ENCODE measurements around the gene TSPEAR.
"Not testable (repeated sequence)": the region's sequence is repeated elsewhere in the genome, so short reads cannot be mapped to it uniquely, and the experiment has no call there.

The TSPEAR gene

GRCh38 chr21:44507673-44508425, 203.5 kb downstream of the TSPEAR start:
- Histone ChIP-seq H3K27ac (no peak overlapping the region), H3K27me3 (no peaks in the 10 kb centered on the region), H3K4me2 (peak overlapping the region in 8 of 11 experiments; percentile 31 to 67 (median 48); a peak in 11 of 22 replicates), H3K9ac (peak overlapping the region in 1 of 11 experiments; percentile 42; a peak in 2 of 22 replicates), H4K20me1 (peaks cover 0 to 21% (median 0%) of the 10 kb centered on the region in 11 experiments; a peak in 2 of 22 replicates), H3K4me3 (no peak overlapping the region), H3K36me3 (peaks cover 0 to 28% (median 6%) of the 10 kb centered on the region in 11 experiments; a peak in 9 of 22 replicates), H3K4me1 (peaks cover 40 to 60% (median 53%) of the 10 kb centered on the region in 10 experiments), H3K9me3 (replicated peaks in 1 of 11) (no peaks in the 10 kb centered on the region)
- TF ChIP-seq Cebpa-rat (IDR thresholded peaks at IDR 0.05): no peak

DNA sequence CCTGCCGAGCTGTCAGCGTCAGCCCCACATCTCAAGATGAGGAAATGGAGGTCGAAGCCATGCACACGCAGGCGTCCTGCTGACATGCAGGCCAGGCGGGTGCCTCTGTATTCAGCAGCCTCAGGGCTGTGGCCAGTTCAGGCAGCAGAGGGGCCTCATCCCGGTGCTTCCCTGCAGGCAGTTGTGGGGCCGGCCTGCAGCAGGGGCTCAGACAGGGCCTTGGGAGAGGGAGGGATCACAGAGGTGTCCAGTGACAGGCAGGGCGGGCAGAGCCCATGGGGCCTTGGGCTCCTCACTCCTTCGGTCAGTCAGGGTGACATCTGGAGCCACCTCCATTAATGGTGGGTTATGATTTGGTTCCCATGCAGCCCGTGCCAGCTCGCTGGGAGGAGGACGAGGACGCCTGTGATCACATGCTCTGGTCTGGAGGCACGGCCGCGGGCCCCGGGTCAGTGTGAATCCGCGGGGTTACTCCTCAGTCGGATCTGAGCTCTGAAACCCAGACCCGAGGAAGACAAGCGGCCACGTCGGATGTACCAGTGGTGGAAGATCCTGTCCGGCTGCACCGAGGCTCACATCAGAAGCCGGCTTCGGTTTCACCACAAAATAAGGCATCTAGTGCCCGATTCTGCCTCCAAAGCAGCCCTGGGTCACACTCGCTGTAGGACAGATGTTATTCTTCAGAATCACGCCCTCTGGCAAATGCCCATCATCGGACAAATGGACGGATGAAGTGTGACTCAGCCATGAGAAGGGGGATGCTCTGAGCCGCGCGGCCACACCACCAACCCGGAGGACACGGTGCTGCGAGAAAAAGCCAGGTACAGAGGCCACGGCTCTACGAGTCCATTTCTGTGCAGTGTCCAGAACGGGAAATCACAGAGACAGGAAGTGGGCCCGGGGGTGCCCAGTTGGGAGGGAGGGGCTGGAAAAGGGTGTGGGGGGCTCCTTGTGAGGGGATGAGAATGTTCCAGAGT, 204.8 kb downstream of the TSPEAR start:
- H3K36me3 ChIP-seq: peaks cover 0 to 28% (median 6%) of the 10 kb centered on the region in 11 experiments; a peak in 9 of 22 replicates
- no peak for TF ChIP-seq Cebpa-rat (IDR thresholded peaks at IDR 0.05)
- peaks cover 0 to 18% (median 0%) of the 10 kb centered on the region in 11 experiments; a peak in 2 of 22 replicates for H4K20me1 ChIP-seq
- no peak overlapping the region for H3K4me3 ChIP-seq
- no peaks in the 10 kb centered on the region for H3K27me3 ChIP-seq
- peak overlapping the region in 7 of 11 experiments; percentile 11 to 42 (median 32); a peak in 6 of 22 replicates for H3K9ac ChIP-seq
- H3K4me2 ChIP-seq: peak overlapping the region; percentile 24 to 67 (median 42); a peak in 20 of 22 replicates
- H3K4me1 ChIP-seq: peaks cover 40 to 72% (median 58%) of the 10 kb centered on the region in 10 experiments
- H3K9me3 ChIP-seq (replicated peaks in 1 of 11): no peaks in the 10 kb centered on the region
- no peak overlapping the region for H3K27ac ChIP-seq

DNA sequence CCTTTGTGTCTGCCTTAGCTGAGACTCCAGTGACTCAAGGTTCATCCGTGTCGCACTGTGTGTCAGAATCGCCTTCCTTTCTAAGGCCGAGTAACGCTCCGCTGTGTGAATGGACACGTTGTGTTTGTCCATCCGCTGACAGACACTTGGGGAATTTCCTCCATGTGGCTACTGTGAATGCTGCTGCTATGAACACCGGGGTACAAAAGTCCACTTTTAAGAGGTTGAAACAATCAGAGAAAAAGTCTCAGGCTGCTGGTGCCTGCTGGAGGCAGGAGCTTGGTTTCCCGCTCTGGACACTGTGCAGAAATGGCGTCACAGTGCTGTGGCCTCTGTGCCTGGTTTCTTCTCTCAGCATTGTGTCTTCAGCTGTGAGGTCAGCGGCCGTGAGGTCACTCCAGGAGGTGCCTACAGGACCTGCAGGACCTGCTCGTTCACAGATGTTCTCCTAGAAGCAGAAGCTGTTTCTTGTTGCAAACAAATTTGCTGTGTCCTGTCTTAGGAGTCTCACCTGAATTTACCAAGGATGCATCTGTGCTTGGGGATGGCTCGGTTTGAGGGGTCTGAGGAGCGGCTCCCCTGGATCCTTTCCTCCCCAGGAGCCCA, 205.6 kb downstream of the TSPEAR start:
- no peak overlapping the region for H3K27ac ChIP-seq
- no peak overlapping the region; a peak in 1 of 22 replicates for H3K9ac ChIP-seq
- peaks cover 0 to 28% (median 4%) of the 10 kb centered on the region in 11 experiments; a peak in 9 of 22 replicates for H3K36me3 ChIP-seq
- H3K4me2 ChIP-seq: peak overlapping the region in 5 of 11 experiments; percentile 32 to 67 (median 48); a peak in 7 of 22 replicates
- TF ChIP-seq Cebpa-rat (IDR thresholded peaks at IDR 0.05): no peak
- no peak overlapping the region for H3K4me3 ChIP-seq
- no peaks in the 10 kb centered on the region for H3K27me3 ChIP-seq
- no peaks in the 10 kb centered on the region for H3K9me3 ChIP-seq (replicated peaks in 1 of 11)
- peaks cover 0 to 13% (median 0%) of the 10 kb centered on the region in 11 experiments; a peak in 2 of 22 replicates for H4K20me1 ChIP-seq
- peaks cover 38 to 77% (median 62%) of the 10 kb centered on the region in 10 experiments for H3K4me1 ChIP-seq

DNA sequence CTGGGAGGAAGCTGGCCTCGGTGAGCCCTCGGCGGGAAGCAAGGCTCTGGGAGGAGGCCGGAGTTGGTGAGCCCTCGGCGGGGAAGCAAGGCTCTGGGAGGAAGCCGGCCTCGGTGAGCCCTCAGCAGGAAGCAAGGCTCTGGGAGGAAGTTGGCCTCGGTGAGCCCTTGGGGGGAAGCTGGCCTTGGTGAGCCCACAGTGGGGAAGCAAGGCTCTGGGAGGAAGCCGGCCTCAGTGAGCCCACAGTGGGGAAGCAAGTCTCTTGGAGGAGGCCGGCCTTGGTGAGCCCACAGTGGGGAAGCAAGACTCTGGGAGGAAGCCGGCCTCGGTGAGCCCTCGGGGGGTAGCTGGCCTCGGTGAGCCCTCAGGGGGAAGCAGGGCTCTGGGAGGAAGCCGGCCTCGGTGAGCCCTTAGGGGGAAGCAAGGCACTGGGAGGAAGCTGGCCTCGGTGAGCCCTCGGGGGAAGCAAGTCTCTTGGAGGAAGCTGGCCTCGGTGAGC, 207.4 kb downstream of the TSPEAR start:
- no peak for TF ChIP-seq Cebpa-rat (IDR thresholded peaks at IDR 0.05)
- Histone ChIP-seq H4K20me1 (no peaks in the 10 kb centered on the region; a peak in 1 of 22 replicates), H3K27ac (peak overlapping the region; percentile 42 to 96 (median 85); a peak in 21 of 22 replicates), H3K9ac (peak overlapping the region in 10 of 11 experiments; percentile 42 to 87 (median 78); a peak in 19 of 22 replicates), H3K9me3 (replicated peaks in 1 of 11) (no peaks in the 10 kb centered on the region), H3K4me2 (peak overlapping the region; percentile 27 to 82 (median 64)), H3K36me3 (peaks cover 0 to 26% (median 4%) of the 10 kb centered on the region in 11 experiments; a peak in 9 of 22 replicates), H3K27me3 (no peaks in the 10 kb centered on the region), H3K4me1 (peaks cover 32 to 70% (median 51%) of the 10 kb centered on the region in 10 experiments), H3K4me3 (peak overlapping the region in 6 of 10 experiments; percentile 0 to 49 (median 37); a peak in 9 of 20 replicates)

DNA sequence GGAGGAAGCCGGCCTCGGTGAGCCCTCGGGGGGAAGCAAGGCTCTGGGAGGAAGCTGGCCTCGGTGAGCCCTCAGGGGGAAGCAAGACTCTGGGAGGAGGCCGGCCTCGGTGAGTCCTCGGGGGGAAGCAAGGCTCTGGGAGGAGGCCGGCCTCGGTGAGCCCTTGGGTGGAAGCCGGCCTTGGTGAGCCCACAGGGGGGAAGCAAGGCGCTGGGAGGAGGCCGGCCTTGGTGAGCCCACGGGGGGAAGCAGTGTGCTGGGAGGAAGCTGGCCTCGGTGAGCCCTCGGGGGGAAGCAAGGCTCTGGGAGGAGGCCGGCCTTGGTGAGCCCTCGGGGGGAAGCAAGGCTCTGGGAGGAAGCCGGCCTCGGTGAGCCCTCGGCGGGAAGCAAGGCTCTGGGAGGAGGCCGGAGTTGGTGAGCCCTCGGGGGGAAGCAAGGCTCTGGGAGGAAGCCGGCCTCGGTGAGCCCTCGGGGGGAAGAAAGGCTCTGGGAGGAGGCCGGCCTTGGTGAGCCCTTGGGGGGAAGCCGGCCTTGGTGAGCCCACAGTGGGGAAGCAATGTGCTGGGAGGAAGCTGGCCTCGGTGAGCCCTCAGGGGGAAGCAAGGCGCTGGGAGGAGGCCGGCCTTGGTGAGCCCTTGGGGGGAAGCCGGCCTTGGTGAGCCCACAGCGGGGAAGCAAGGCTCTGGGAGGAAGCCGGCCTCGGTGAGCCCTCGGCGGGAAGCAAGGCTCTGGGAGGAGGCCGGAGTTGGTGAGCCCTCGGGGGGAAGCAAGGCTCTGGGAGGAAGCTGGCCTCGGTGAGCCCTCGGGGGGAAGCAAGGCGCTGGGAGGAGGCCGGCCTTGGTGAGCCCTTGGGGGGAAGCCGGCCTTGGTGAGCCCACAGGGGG, 208.1 kb downstream of the TSPEAR start:
- H3K9me3 ChIP-seq (replicated peaks in 1 of 11); H3K27me3 ChIP-seq; H4K20me1 ChIP-seq: not testable (repeated sequence)
- Histone ChIP-seq H3K27ac (peak overlapping the region; percentile 42 to 96 (median 85); a peak in 21 of 22 replicates), H3K36me3 (peaks cover 0 to 19% (median 0%) of the 10 kb centered on the region in 11 experiments; a peak in 5 of 22 replicates), H3K4me2 (peak overlapping the region; percentile 27 to 82 (median 64); a peak in 21 of 22 replicates), H3K4me1 (peaks cover 39 to 76% (median 57%) of the 10 kb centered on the region in 10 experiments), H3K4me3 (peak overlapping the region in 5 of 10 experiments; percentile 0 to 49 (median 37); a peak in 8 of 20 replicates), H3K9ac (peak overlapping the region in 10 of 11 experiments; percentile 42 to 87 (median 78); a peak in 19 of 22 replicates)

DNA sequence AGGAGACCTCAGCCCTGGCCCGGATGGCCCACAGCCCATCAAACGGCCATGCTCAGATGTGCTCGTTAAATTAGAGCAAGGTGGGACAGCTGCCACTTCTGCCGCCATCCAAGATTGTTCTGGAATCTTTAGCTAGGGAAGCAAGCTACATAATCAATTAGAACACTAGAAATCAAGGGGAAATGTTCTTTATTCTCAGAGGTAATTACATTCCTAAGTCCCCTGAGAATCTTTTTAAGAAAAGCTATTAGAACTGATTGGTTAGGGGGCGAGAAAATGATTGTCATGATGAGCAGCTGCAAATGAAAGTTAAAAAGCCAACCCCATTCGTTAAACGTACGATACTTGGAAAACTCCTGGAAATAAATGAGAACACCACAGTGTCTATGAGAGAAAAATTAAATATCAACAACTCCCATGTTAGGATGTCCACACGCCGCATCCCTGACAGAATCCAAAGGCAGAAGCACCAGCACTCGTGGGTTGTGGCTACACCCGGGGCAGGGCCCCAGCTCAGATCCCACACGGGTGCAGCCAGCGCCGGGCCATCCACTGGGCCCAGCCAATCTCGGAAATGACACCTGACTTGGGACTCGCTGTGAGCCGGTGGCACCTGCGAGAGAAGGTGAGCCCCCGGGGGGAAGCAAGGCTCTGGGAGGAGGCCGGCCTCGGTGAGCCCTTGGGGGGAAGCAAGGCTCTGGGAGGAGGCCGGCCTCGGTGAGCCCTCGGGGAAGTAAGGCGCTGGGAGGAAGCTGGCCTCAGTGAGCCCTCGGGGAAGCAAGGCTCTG, 209.0 kb downstream of the TSPEAR start:
- peak overlapping the region in 1 of 10 experiments; percentile 49; a peak in 2 of 20 replicates for H3K4me3 ChIP-seq
- H3K9me3 ChIP-seq (replicated peaks in 1 of 11): no peaks in the 10 kb centered on the region
- H3K4me1 ChIP-seq: peaks cover 44 to 82% (median 66%) of the 10 kb centered on the region in 10 experiments
- peaks cover 0 to 12% (median 0%) of the 10 kb centered on the region in 11 experiments; a peak in 4 of 22 replicates for H3K36me3 ChIP-seq
- H3K27me3 ChIP-seq: no peaks in the 10 kb centered on the region
- H3K4me2 ChIP-seq: peak overlapping the region in 7 of 11 experiments; percentile 38 to 82 (median 67); a peak in 14 of 22 replicates
- H3K9ac ChIP-seq: peak overlapping the region in 6 of 11 experiments; percentile 74 to 87 (median 84); a peak in 11 of 22 replicates
- H3K27ac ChIP-seq: peak overlapping the region; percentile 42 to 96 (median 85); a peak in 18 of 22 replicates
- no peak for TF ChIP-seq Cebpa-rat (IDR thresholded peaks at IDR 0.05)
- no peaks in the 10 kb centered on the region; a peak in 1 of 22 replicates for H4K20me1 ChIP-seq

All from BLaER1 treated with 17β-estradiol and CSF1 and Interleukin-3, amounts not matched to agents 10 nM and 100 nM (cell line).